ENCODE measurements around the gene LDB2. TPM values are rescaled to one million over a fixed set of nuclear protein-coding genes. Genes with fewer than 3 reads are reported as not detected.

Gene LDB2
- total and polyA plus RNA-seq, 2 of the 8 experiments (the other 6 are each of a cell fraction or from before 2014, with no cell fraction given), result 57.0 to 140 TPM

- TF ChIP-seq, protein P1, sequence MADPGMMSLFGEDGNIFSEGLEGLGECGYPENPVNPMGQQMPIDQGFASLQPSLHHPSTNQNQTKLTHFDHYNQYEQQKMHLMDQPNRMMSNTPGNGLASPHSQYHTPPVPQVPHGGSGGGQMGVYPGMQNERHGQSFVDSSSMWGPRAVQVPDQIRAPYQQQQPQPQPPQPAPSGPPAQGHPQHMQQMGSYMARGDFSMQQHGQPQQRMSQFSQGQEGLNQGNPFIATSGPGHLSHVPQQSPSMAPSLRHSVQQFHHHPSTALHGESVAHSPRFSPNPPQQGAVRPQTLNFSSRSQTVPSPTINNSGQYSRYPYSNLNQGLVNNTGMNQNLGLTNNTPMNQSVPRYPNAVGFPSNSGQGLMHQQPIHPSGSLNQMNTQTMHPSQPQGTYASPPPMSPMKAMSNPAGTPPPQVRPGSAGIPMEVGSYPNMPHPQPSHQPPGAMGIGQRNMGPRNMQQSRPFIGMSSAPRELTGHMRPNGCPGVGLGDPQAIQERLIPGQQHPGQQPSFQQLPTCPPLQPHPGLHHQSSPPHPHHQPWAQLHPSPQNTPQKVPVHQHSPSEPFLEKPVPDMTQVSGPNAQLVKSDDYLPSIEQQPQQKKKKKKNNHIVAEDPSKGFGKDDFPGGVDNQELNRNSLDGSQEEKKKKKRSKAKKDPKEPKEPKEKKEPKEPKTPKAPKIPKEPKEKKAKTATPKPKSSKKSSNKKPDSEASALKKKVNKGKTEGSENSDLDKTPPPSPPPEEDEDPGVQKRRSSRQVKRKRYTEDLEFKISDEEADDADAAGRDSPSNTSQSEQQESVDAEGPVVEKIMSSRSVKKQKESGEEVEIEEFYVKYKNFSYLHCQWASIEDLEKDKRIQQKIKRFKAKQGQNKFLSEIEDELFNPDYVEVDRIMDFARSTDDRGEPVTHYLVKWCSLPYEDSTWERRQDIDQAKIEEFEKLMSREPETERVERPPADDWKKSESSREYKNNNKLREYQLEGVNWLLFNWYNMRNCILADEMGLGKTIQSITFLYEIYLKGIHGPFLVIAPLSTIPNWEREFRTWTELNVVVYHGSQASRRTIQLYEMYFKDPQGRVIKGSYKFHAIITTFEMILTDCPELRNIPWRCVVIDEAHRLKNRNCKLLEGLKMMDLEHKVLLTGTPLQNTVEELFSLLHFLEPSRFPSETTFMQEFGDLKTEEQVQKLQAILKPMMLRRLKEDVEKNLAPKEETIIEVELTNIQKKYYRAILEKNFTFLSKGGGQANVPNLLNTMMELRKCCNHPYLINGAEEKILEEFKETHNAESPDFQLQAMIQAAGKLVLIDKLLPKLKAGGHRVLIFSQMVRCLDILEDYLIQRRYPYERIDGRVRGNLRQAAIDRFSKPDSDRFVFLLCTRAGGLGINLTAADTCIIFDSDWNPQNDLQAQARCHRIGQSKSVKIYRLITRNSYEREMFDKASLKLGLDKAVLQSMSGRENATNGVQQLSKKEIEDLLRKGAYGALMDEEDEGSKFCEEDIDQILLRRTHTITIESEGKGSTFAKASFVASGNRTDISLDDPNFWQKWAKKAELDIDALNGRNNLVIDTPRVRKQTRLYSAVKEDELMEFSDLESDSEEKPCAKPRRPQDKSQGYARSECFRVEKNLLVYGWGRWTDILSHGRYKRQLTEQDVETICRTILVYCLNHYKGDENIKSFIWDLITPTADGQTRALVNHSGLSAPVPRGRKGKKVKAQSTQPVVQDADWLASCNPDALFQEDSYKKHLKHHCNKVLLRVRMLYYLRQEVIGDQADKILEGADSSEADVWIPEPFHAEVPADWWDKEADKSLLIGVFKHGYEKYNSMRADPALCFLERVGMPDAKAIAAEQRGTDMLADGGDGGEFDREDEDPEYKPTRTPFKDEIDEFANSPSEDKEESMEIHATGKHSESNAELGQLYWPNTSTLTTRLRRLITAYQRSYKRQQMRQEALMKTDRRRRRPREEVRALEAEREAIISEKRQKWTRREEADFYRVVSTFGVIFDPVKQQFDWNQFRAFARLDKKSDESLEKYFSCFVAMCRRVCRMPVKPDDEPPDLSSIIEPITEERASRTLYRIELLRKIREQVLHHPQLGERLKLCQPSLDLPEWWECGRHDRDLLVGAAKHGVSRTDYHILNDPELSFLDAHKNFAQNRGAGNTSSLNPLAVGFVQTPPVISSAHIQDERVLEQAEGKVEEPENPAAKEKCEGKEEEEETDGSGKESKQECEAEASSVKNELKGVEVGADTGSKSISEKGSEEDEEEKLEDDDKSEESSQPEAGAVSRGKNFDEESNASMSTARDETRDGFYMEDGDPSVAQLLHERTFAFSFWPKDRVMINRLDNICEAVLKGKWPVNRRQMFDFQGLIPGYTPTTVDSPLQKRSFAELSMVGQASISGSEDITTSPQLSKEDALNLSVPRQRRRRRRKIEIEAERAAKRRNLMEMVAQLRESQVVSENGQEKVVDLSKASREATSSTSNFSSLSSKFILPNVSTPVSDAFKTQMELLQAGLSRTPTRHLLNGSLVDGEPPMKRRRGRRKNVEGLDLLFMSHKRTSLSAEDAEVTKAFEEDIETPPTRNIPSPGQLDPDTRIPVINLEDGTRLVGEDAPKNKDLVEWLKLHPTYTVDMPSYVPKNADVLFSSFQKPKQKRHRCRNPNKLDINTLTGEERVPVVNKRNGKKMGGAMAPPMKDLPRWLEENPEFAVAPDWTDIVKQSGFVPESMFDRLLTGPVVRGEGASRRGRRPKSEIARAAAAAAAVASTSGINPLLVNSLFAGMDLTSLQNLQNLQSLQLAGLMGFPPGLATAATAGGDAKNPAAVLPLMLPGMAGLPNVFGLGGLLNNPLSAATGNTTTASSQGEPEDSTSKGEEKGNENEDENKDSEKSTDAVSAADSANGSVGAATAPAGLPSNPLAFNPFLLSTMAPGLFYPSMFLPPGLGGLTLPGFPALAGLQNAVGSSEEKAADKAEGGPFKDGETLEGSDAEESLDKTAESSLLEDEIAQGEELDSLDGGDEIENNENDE (IDR thresholded peaks at IDR 0.05; ENCODE audit: insufficient replicate concordance, low read length), result no peak
- no peak for TF ChIP-seq RNF2 (IDR thresholded peaks at IDR 0.05; ENCODE audit: borderline replicate concordance, low read depth, low read length, missing control alignments, poor library complexity, severe bottlenecking)
- no peak for TF ChIP-seq SP1 (IDR thresholded peaks at IDR 0.05; ENCODE audit: low read depth, low read length)
- no peak for TF ChIP-seq FOSL1 (IDR thresholded peaks at IDR 0.05; ENCODE audit: insufficient read depth, low read depth, low read length)
- TF ChIP-seq TAF1 (IDR thresholded peaks at IDR 0.05; ENCODE audit: low read depth, low read length), result no peak
- TF ChIP-seq NRF1 (IDR thresholded peaks at IDR 0.05; ENCODE audit: low read depth, low read length), result no peak
- no peak for TF ChIP-seq SAP30 (IDR thresholded peaks at IDR 0.05; ENCODE audit: insufficient read depth, insufficient replicate concordance, low read length)
- no peak for TF ChIP-seq YY1 (IDR thresholded peaks at IDR 0.05; ENCODE audit: low read depth, low read length)
- TF ChIP-seq JUND (IDR thresholded peaks at IDR 0.05; ENCODE audit: low read length), result no peak
- no peak for TF ChIP-seq CTBP2 (IDR thresholded peaks at IDR 0.05; ENCODE audit: borderline replicate concordance, insufficient read depth, insufficient read length, low read length)
- TF ChIP-seq, protein P2, sequence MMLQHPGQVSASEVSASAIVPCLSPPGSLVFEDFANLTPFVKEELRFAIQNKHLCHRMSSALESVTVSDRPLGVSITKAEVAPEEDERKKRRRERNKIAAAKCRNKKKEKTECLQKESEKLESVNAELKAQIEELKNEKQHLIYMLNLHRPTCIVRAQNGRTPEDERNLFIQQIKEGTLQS (IDR thresholded peaks at IDR 0.05; ENCODE audit: insufficient read depth, low read depth, low read length), result no peak
Measured at GRCh38 chr4:16646459-16646858, 252.0 kb downstream of the LDB2 start (continued).

All from H1 (cell line).